HG02973 (cell line): ENCODE data around the gene MOSPD2.

ENCODE experiments used
- ATAC-seq: cut with Tn5 transposase; IDR thresholded peaks from one replicate; pipeline ENCODE4 v1.9.1; 2021; ENCODE audit warnings: moderate library complexity; ENCODE audit not compliant: unreplicated experiment

Gene MOSPD2

DNA sequence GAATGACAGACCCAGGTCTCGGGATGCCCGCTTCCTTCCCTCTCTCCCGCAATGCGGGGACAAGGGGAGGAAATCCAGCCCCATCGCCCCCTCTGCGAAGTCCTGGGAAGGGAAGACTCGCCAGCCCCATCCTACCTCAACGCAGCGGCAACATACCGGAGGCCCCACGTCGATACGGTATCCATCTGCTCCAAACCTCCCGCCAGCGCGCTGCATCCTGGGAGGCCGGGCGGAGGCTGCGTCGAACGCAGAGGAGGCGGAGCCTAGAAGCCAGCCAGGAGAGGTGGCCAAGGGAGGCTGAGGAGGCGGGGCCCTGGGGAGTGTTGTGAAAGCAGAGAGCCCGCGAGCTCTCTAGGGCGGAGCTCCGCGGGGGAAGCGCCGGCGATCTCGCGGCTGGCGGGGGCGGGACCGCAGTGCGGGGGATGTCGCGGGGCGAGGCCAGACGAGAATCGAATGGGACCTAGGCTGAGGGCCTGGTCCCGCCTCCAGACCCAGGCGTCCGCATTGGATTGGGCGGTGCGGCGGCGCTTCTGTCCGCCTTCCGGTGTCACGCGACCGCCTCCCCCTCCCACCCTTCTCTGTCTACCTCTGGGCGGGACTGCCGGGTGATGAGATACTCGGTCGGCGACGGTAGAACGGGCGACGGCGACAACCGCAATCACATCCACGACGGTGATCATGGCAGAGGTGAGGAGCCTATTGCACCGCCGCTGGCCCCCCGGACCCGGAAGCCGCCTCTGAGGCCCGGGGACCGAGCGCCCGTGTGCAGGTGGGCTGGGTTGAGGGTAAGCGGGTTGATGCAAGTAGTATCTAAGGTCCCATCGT lies at the start of gene MOSPD2, which contains the start of gene FANCB:
Gene MOSPD2 (plus strand): TSS at position 571 of the 825 bp plus-strand sequence. CDS start 108 bp downstream, at position 679.
Gene FANCB (minus strand): TSS at position 219 of the 825 bp plus-strand sequence. CDS start 7,559 bp downstream, outside the sequence.
- ATAC-seq: peak; percentile 94

DNA sequence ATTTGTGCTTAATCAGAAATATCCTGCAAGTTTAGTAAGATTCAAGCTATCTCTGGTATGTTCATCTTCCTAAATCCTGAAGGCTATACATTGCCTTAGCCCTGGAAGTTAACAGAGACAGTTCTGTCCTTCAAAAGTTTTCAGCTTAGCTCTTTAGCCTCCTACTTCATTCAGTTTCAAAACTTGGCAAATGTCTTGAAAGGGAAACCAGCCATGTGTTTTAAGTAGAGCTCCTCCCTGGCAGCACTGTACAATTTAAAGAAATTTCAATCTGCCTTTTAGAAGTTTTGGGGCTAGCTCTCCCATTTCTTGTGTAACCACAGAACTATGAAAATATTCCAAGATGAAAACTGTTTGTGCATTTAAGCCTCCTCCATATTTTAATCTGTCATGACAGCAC lies 47.4 kb upstream of the MOSPD2 start:
- no peak for ATAC-seq

DNA sequence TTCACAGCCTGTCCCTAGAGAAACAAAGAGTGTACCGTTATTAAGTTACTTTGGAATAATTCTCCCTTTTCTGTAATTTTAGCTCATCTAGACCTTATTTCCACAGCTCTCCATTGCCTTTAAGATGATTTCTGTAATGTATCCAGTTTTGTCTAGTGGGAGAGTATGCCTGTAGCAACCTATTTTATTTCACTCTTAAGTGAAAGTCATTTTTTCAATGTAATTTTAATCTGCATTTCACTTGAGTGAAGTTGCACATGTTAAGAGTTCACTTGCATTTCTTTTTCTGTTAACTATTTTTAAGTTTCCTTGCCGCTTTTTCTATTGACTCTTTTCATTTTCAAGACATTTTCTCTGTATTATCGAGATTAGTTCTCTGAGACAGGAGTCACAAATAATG lies 46.9 kb upstream of the MOSPD2 start:
- no peak for ATAC-seq

DNA sequence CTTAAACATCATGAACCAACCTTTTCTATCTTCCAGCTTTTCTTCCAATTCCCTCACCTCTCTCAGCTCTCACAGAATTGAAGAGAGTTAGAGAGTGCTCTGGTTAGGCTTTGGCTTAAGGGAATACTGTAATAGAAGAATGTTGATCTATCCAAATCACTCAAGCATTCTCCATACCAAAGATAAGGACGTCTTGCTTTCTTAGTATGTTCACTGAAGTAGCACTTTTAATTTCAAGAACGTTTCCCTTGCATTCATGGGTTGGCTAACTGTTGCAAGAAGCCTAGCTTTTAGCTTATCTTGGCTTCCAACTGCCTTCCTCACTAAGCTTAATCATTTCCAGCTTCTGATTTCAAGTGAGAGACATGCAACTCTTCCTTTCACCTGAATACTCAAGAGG lies 43.6 kb upstream of the MOSPD2 start:
- no peak for ATAC-seq

DNA sequence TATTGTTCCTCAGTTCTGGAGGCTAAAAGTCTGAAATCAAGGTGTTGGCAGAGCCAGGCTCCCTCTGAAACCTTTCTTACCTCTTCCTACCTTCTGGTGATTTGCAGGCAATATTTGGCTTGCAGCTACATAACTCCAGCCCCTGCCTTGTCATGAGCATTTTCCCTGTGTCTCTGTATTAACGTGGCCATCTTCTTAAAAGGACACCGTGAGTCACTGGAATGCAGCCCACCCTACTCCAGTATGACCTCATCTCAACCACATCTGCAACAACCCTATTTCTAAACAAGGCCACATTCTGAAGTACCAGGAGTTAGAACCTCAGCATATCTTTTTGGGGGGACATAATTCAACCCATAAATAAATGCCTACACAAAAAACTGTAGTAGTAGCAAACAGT lies 41.1 kb upstream of the MOSPD2 start:
- no peak for ATAC-seq

DNA sequence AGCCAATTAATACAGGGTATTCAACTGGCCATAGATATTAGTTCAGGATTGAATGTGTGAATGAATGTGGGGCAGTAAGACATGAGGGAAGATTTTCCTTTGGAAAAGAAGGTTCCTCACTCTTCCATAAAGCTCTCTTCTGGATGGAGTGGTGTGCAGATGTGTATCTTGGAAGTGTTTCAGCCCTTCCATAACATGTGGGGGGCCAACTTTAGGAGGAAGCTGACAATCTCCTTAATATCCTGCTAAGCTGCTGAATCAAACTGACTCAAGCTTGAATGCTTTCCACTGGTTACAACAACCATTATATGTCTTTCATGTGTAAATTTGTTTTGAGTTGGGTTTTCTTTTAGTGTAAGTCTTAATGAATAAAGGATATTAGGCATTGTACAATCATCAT lies 40.6 kb upstream of the MOSPD2 start:
- no peak for ATAC-seq

DNA sequence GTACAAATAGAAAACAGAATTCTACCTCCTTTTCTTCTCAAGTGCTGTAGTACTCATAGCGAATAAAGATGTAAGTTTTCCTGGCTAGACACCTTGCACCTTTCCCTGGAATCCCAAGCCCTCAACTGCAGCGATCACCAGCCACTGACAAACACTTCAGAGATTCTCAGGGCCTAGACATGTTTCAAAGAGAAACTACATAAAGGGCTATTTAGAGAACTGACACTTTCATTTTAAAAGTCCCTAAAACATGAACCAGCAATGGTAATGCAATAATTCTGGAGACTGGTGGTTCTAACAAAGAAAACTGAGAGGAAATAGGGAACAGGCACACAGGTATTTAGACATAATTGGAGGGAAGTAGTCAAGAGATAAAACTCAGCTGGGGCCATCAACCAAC lies 36.1 kb upstream of the MOSPD2 start:
- ATAC-seq: no peak

DNA sequence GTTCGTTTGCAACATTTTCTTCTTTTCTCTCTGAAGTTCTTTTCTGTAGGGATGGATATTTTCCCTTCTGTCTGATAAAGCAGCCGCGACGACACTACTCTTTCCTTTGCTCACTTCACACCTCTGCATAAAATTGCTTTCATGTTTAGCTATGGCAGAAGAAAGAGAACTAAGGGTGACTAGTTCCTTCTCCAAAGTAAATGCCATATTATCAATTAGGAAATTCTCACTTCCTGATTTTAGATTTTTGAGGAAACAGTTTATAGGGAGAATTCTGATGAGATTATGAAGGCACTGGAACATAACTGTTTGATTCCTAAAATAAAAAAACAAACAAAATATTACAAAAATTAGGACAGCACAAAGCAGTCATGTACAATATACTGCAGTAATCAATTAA lies 29.6 kb upstream of the MOSPD2 start:
- no peak for ATAC-seq

DNA sequence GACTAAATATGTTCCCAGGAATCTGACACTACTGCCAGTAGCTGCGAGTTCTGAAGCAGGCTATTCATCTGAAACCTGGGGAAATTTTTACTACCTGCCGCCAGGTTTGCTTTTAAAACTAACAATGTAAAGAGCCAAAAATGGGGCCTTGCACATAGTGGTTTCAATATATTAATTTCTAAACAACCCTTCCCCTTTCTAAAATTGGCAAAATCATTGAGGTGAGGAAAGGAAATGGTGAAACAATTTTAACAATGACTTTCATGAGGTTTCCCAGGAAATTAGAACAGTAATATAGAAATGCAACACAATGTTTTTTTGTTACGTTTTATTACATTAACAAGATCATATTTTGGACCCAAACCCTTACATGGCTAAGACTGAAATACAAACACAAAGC lies 21.7 kb upstream of the MOSPD2 start:
- no peak for ATAC-seq

DNA sequence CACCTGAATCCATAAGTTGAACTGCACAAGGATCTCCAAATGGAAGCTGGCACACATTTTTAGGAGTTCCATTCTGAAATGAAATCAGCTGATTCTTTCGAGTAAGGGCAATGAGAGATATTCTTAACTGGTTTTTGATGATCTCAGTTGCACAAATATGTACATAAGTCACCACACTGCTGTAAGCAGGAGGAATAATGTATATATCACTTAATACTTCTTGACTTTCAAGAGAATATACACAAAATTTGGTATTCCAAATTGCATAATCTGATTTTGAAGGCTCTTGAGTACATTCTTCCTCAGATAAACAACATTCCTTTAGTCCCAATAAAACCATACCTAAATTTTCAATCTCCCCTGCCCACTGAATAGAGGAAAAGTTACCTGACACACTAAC lies 8.6 kb upstream of the MOSPD2 start:
- ATAC-seq: no peak

DNA sequence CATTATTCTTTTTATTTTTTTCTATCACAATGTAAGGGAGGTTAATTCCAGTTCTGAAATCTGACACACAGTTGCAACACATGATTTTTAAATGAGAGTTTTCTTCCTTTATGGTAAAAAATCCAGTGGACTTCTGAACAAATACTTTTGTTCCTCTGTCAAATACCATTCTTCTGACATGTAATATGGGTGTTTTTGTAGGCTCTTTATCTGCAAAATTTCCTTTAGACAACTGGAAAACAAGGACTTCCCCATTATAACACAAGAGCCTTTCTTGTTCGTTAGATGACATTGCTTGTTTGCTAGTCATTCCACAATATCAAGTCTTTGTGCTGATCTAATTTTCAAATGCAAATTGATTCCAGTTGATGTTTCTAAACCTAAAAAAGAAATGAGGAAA lies 8.0 kb upstream of the MOSPD2 start:
- ATAC-seq: no peak

DNA sequence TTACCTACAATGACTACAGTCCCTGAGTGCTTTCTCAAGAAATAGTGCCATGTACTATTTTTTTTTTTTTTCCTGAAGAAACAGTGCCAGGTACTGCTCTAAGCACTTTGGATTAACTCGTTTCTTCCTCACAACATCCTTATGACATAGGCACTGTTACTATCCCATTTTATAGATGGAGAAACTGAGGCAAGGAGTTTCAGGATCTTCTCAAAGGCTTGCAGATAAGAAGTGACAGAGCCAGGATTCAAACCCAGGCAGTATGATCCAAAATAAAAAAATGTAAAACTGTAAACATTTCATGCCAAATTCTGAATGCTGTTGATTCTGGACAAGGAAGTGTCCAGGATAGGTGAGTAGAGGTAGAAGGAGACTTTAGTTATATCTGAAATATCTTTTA lies 1.5 kb upstream of the MOSPD2 start:
- no peak for ATAC-seq

DNA sequence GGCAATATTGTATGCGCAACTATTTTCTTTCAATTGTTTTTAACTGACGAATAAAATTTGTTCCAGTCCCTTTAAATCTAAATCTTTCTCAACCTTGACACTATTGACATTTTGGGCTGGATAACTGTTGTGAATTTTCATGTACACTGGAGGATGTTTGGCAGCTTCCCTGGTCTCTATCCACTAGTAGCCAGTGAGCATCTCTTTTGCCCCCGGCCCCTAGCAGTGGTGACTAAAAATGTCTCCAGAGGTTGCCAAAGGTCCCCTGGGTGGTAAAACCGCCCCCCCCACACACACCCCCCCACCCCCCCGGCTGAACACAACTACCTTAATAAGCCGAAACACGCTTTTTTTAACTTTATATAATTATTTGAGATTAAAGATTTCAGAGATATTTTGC lies 866 bp upstream of the MOSPD2 start:
- no peak for ATAC-seq

DNA sequence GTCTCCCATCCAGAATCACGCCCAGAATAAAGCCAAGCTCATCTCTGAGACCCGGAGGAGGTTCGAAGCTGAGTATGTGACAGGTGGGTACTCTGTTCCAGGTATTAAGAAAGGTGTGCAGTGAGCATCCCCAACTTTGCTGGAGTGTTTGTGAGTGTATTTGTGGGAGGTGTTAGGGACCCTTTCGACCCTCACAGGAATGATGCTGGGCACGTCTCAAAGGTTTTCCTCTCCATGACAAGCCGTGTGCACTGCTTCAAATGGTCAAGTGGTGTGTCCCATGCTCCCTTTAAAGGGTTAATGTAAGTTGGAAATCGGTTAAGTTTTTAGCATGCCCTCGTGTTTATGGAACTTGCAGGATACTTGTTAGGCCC lies 442 bp downstream of the MOSPD2 start:
- no peak for ATAC-seq

DNA sequence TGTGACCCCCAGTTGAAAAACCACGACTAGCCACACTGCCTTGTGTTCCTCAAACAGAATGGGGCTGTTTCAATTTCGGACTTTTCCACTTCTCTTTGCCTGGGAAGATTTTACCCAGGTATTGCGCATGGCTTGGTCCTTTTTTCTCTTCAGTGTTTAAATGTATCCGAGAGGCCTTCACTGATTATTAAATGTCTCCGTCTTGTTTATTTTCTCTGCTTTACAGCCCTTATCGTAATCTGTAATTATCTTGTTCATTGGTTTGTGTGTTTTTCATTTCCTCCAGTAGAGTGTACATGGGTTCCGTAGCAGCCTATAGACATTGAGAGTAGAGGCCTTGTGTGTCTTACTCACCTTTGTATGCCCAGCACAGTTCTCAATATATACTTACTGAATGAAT lies 2.4 kb downstream of the MOSPD2 start:
- no peak for ATAC-seq

DNA sequence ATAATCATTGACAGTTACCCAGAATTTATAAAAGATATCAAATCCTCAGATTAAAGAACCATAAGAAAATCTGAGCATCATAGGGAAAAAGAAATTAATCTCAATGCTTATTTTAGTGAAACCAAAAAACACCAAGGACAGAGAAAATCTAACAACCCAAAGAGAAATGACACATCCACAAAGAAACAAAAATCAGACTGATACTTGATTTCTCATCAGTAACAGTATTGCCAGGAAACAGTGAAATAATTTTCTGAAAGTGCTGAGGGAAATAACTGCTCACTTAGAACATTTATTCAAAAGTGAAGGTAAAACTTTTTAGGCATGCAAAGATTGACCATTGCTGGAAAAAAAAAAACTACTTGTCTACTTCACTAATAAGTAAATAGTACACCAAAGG lies 10.6 kb downstream of the MOSPD2 start:
- ATAC-seq: no peak

DNA sequence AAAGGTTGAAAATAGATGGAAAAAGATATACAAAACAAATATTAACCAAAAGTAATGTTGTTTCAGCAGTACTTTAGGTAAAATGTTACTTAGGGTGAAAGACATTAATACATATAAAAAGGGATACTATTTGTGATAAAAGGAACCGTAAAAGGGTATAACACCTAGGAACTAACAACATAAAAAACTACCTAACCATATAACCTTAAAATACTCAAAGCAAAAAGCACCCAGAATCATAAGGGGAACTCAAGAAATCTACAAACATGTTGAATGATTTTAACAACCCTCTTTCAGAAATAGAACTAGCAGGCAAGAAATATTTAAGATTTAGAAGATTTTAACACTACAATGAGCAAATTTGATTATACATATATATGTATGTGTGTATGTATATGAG lies 11.5 kb downstream of the MOSPD2 start:
- ATAC-seq: no peak

DNA sequence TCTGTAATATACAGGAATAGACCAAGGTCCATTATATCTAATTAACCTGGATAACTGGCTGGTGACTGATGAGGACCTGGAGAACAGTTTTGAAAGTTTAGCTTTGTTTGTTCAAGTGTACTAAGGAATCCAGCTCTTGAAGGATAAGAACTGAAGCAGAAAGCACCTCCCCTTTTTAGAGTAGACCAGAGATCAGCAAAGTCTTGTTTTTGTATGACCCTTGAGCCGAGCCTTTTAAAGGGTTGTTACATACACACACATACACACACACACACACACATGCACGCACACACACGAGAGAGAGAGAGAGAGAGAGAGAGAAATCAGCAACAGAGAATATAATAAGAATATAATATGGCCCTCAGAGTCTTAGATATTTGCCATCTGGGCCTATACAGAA lies 13.0 kb downstream of the MOSPD2 start:
- no peak for ATAC-seq

DNA sequence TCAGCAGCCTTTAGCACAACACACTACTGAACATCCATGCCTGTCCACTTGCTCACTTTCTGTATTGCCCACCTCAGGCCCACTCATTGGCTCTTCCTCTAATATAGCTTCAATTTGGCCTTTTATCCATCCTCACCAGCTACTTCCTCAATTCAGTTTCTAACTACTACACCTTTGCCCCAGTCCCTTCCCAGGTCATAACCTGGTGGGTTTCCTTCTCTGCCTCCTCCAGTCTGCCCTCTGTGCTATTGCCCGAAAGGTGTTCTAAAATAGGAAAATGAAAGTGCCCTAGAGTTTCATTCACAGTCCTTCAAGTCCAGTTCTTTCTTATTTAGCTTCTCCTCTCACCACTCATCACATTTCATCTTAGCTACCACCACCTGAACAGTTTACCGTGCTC lies 23.1 kb downstream of the MOSPD2 start:
- no peak for ATAC-seq

DNA sequence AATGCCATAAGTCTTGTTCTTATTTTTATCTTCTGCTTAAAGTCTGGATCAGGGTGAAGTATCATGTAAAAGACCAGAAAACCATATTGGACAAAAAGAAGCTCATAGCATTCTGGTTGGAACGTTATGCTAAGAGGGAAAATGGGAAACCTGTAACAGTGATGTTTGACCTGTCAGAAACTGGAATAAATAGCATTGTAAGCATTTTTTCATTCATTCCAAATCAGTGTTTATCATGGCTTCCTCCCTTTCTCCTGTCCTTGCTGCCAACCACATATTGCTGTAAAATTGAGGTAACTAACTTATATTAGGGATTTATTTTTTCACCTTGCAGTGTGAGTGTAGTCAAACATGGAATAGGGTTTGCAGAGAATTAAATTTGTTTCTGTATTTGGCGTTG lies 23.8 kb downstream of the MOSPD2 start:
- ATAC-seq: no peak

DNA sequence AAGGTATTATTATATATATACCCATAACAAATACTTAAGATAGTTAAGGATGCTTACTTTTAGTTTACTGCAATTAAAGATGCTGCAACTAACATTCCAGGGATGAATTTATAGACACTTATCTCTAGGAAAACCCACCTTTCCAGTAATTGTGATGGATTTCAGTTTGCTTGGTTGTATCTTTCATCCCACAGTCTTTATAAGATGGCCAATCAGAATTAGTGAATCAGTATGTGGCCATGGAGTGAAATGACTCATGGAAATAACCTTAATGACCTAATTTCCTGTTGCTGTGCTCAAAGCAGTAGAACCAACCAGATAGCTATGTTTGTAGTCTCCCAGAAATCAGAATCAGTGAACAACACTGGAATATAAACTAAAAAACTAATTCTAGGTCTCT lies 26.4 kb downstream of the MOSPD2 start:
- peak; percentile 73 for ATAC-seq

DNA sequence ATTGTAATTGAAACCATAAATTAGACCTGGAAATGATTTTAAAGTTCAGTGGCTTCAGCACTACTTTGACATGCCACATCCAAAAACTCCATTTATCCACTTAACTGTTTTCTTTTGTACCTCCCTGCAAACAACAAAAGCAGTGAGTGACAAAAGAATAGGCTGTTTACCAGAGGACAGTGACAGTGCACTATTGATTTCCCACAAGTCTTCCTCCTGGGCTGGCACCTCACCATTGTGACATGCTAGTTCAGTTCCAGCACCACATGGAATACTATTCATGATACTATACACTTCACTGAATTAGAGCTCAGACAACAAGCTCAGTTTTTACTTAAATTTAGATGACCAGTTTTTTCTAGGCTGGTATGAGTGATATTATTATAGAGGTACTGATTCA lies 29.3 kb downstream of the MOSPD2 start:
- ATAC-seq: no peak

DNA sequence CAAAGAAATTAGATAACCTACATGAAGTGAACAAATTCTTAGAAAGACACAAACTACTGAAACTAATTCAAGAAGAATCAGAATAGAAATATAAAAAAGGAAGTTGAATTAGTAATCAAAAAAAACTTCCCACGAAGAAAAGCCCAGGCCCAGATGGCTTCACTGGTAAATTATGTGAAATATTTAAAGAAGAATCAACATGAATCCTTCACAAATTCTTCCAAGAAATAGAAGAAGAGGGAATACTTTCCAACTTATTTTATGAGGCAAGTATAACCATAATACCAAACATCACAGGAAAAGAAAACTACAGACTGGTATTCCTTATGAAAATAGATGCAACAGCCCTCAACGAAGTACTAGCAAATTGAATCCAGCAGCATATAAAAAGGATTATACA lies 30.7 kb downstream of the MOSPD2 start:
- no peak for ATAC-seq
